ENCODE data around the gene FAM171A1. TPM values are rescaled to one million over a fixed set of nuclear protein-coding genes. Genes with fewer than 3 reads are reported as not detected.
A peak's percentile ranks its signal among the peaks of the same experiment; 100 is the strongest.

Gene FAM171A1
- total RNA-seq (2021; ENCODE audit: unreplicated experiment) (19.2 TPM), Bru-seq, nascent RNA (percentile 55 among the genes with signal in this experiment), BruChase-seq, experiment 1, labeled RNA remaining after a 2-hour chase (percentile 49 among the genes with signal in this experiment), BruChase-seq, experiment 2, labeled RNA remaining after a 6-hour chase (percentile 56 among the genes with signal in this experiment)
- 17.9 TPM for polyA plus RNA-seq (2012; ENCODE audit: insufficient read length)
- long read RNA-seq, transcript FAM171A1-201 (8 exons, 3,952 nt): major isoform, 21 of 61 reads
- long read RNA-seq, partial matches to known transcripts: 11 of 61 reads
- long read RNA-seq, other reads (novel, unspliced or antisense): 29 of 61 reads

- ChIA-PET CTCF (no interaction called here), POLR2A (no interaction called here)
- Histone ChIP-seq H3K36me3 (ENCODE audit: control insufficient read depth, insufficient read depth, low read length) (no peaks in the 10 kb centered on the region), H3K4me1 (ENCODE audit: control insufficient read depth, insufficient read depth, low read length) (peaks cover 6% of the 10 kb centered on the region; the same call in 1 of the 2 replicates), H3K27ac (ENCODE audit: low read length) (peak within 1 kb of the TSS; percentile 68; the same call in 1 of the 2 replicates), H3K27me3 (ENCODE audit: control insufficient read depth, insufficient read depth, low read length) (no peaks in the 10 kb centered on the region), H3K9me3 (ENCODE audit: control insufficient read depth, insufficient read depth, low read depth, low read length) (no peaks in the 10 kb centered on the region), H3K4me3 (ENCODE audit: low read depth in 2 of 2, low read length in 2 of 2) (peak within 1 kb of the TSS; percentile 54 to 55)
- in situ Hi-C loops (cut with HindIII; ENCODE audit: low pct_unique_long_range_greater_than_20kb, low sequenced_read_pairs) (no loop called here), intact Hi-C loops (cut with micrococcal nuclease; ENCODE audit: unreplicated experiment) (no loop called here)
- TF ChIP-seq CTCF (IDR thresholded peaks at IDR 0.05) (peak; percentile 84), REST (IDR thresholded peaks at IDR 0.05; ENCODE audit: insufficient read depth in 1 of 2, low read depth in 2 of 2, low read length in 1 of 2) (no peak)
- BruUV-seq (replicated peaks): no TSS peak
- DNase-seq (ENCODE audit: low read depth, low spot score) (no peak), ATAC-seq (peak; percentile 87)
Measured at GRCh38 chr10:15370856-15371701, at the start of gene FAM171A1. FAM171A1 (minus strand) TSS chr10:15371289; CDS start chr10:15371052, 237 bp downstream.

- CTCF ChIA-PET: no interaction called here
Measured at GRCh38 chr10:15420858-15421257, 49.8 kb upstream of the FAM171A1 start.

More at GRCh38 chr10:15420858-15421257, 49.8 kb upstream of the FAM171A1 start:
- no TSS peak for BruUV-seq (replicated peaks)
- H3K27me3 ChIP-seq (ENCODE audit: control insufficient read depth, insufficient read depth, low read length): no peaks in the 10 kb centered on the region
- no peak overlapping the region for H3K27ac ChIP-seq (ENCODE audit: low read length)
- DNase-seq (ENCODE audit: low read depth, low spot score) (no peak), ATAC-seq (no peak)
- POLR2A ChIA-PET: no interaction called here
- no peak overlapping the region for H3K4me3 ChIP-seq (ENCODE audit: low read depth in 2 of 2, low read length in 2 of 2)
- in situ Hi-C loops (cut with HindIII; ENCODE audit: low pct_unique_long_range_greater_than_20kb, low sequenced_read_pairs) (no loop called here), intact Hi-C loops (cut with micrococcal nuclease; ENCODE audit: unreplicated experiment) (no loop called here)
- no peaks in the 10 kb centered on the region for H3K36me3 ChIP-seq (ENCODE audit: control insufficient read depth, insufficient read depth, low read length)
- no peaks in the 10 kb centered on the region for H3K9me3 ChIP-seq (ENCODE audit: control insufficient read depth, insufficient read depth, low read depth, low read length)
- H3K4me1 ChIP-seq (ENCODE audit: control insufficient read depth, insufficient read depth, low read length): no peaks in the 10 kb centered on the region
- TF ChIP-seq TCF7L2 (IDR thresholded peaks at IDR 0.05; ENCODE audit: low read depth, low read length) (no peak), REST (IDR thresholded peaks at IDR 0.05; ENCODE audit: insufficient read depth in 1 of 2, low read depth in 2 of 2, low read length in 1 of 2) (no peak), CTCF (IDR thresholded peaks at IDR 0.05) (no peak)
